ENCODE results near the gene SVIL. TPM values are rescaled to one million over a fixed set of nuclear protein-coding genes. Genes with fewer than 3 reads are reported as not detected.

Gene SVIL
- total RNA-seq, 1 donor from 2014 or later: 25.1 TPM

- H3K36me3 Mint-ChIP-seq: peaks cover 11% of the 10 kb centered on the region
These were observed 133.1 kb downstream of the SVIL start for GRCh38 chr10:29501692-29502091.

GRCh38 chr10:29499993-29500537, 134.7 kb downstream of the SVIL start:
- Mint-ChIP-seq H3K27me3 (ENCODE audit: insufficient read depth, low read depth) (peaks cover 3% of the 10 kb centered on the region), H3K27ac (no peak overlapping the region), H3K9me3 (no peaks in the 10 kb centered on the region), H3K4me3 (no peak overlapping the region), H3K36me3 (peaks cover 9% of the 10 kb centered on the region), H3K4me1 (peaks cover 14% of the 10 kb centered on the region)
- H3K9me3 ChIP-seq (ENCODE audit: low read depth): no peaks in the 10 kb centered on the region
- H3K4me3 ChIP-seq: no peak overlapping the region
- H3K4me2 ChIP-seq: no peak overlapping the region
- no peaks in the 10 kb centered on the region for H3K4me1 ChIP-seq
- TF ChIP-seq EZH2phosphoT487 (IDR thresholded peaks at IDR 0.05): no peak
- TF ChIP-seq CTCF (IDR thresholded peaks at IDR 0.05): no peak
- no peak for TF ChIP-seq EZH2 (IDR thresholded peaks at IDR 0.05)
- H3K9ac ChIP-seq: no peak overlapping the region
- no peak overlapping the region for H2AFZ ChIP-seq (replicated peaks)
- no peak overlapping the region for H3K27ac ChIP-seq
- no peak for DNase-seq (ENCODE audit: low spot score)
- peaks cover 2% of the 10 kb centered on the region for H4K20me1 ChIP-seq (ENCODE audit: low read depth)
- no peaks in the 10 kb centered on the region for H3F3A ChIP-seq (ENCODE audit: low read depth)
- no peaks in the 10 kb centered on the region for H3K79me2 ChIP-seq (ENCODE audit: low read depth)
- no peaks in the 10 kb centered on the region for H3K36me3 ChIP-seq
- no peaks in the 10 kb centered on the region for H3K27me3 ChIP-seq

More at GRCh38 chr10:29501692-29502091, 133.1 kb downstream of the SVIL start:
- Mint-ChIP-seq H3K4me3 (no peak overlapping the region), H3K27ac (no peak overlapping the region), H3K9me3 (no peaks in the 10 kb centered on the region), H3K27me3 (ENCODE audit: insufficient read depth, low read depth) (peaks cover 3% of the 10 kb centered on the region), H3K4me1 (no peaks in the 10 kb centered on the region)
- Histone ChIP-seq H3K79me2 (ENCODE audit: low read depth) (no peaks in the 10 kb centered on the region), H4K20me1 (ENCODE audit: low read depth) (no peaks in the 10 kb centered on the region), H3K4me1 (peaks cover 3% of the 10 kb centered on the region), H3K27ac (no peak overlapping the region), H3F3A (ENCODE audit: low read depth) (no peaks in the 10 kb centered on the region), H3K4me3 (no peak overlapping the region), H2AFZ (replicated peaks) (no peak overlapping the region), H3K9ac (no peak overlapping the region), H3K4me2 (no peak overlapping the region), H3K27me3 (no peaks in the 10 kb centered on the region), H3K36me3 (no peaks in the 10 kb centered on the region), H3K9me3 (ENCODE audit: low read depth) (no peaks in the 10 kb centered on the region)
- DNase-seq (ENCODE audit: low spot score): no peak
- TF ChIP-seq EZH2 (IDR thresholded peaks at IDR 0.05) (no peak), EZH2phosphoT487 (IDR thresholded peaks at IDR 0.05) (no peak), CTCF (IDR thresholded peaks at IDR 0.05) (no peak)

GRCh38 chr10:29496341-29497162, 138.2 kb downstream of the SVIL start:
- H3K27ac ChIP-seq: no peak overlapping the region
- H3K4me2 ChIP-seq: no peak overlapping the region
- H3K79me2 ChIP-seq (ENCODE audit: low read depth): no peaks in the 10 kb centered on the region
- Mint-ChIP-seq H3K27me3 (ENCODE audit: insufficient read depth, low read depth) (no peaks in the 10 kb centered on the region), H3K27ac (no peak overlapping the region), H3K36me3 (peaks cover 11% of the 10 kb centered on the region), H3K4me1 (peaks cover 14% of the 10 kb centered on the region), H3K4me3 (no peak overlapping the region), H3K9me3 (no peaks in the 10 kb centered on the region)
- H3K4me1 ChIP-seq: no peaks in the 10 kb centered on the region
- no peak overlapping the region for H2AFZ ChIP-seq (replicated peaks)
- no peak overlapping the region for H3K9ac ChIP-seq
- H4K20me1 ChIP-seq (ENCODE audit: low read depth): peaks cover 2% of the 10 kb centered on the region
- no peaks in the 10 kb centered on the region for H3K27me3 ChIP-seq
- no peaks in the 10 kb centered on the region for H3K36me3 ChIP-seq
- TF ChIP-seq EZH2phosphoT487 (IDR thresholded peaks at IDR 0.05) (no peak), EZH2 (IDR thresholded peaks at IDR 0.05) (no peak), CTCF (IDR thresholded peaks at IDR 0.05) (peak; percentile 99)
- DNase-seq (ENCODE audit: low spot score): peak; percentile 87
- no peaks in the 10 kb centered on the region for H3K9me3 ChIP-seq (ENCODE audit: low read depth)
- no peak overlapping the region for H3K4me3 ChIP-seq
- H3F3A ChIP-seq (ENCODE audit: low read depth): no peaks in the 10 kb centered on the region
